ENCODE data around the gene KLHL3.

- TF ChIP-seq, protein P1, sequence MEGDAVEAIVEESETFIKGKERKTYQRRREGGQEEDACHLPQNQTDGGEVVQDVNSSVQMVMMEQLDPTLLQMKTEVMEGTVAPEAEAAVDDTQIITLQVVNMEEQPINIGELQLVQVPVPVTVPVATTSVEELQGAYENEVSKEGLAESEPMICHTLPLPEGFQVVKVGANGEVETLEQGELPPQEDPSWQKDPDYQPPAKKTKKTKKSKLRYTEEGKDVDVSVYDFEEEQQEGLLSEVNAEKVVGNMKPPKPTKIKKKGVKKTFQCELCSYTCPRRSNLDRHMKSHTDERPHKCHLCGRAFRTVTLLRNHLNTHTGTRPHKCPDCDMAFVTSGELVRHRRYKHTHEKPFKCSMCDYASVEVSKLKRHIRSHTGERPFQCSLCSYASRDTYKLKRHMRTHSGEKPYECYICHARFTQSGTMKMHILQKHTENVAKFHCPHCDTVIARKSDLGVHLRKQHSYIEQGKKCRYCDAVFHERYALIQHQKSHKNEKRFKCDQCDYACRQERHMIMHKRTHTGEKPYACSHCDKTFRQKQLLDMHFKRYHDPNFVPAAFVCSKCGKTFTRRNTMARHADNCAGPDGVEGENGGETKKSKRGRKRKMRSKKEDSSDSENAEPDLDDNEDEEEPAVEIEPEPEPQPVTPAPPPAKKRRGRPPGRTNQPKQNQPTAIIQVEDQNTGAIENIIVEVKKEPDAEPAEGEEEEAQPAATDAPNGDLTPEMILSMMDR (conservative IDR thresholded peaks at IDR 0.05): no peak
- TF ChIP-seq EZH2 (IDR thresholded peaks at IDR 0.05; ENCODE audit: low read depth): no peak
These were observed 143.6 kb downstream of the KLHL3 start for GRCh38 chr5:137592317-137592716.

Data from PC-9 (cell line).